PC-3 (cell line): ENCODE measurements around the gene TWSG1.

Experiments used
- EZH2 ChIP-seq: fragments of 300-600 bp; sonication (generic); IDR thresholded peaks from one replicate; pipeline ENCODE4 v1.6.1; 2017; ENCODE audit warnings: antibody characterized with exemption, mild to moderate bottlenecking, low read length; ENCODE audit not compliant: unreplicated experiment
- EZH2phosphoT487 ChIP-seq: fragments of 300-600 bp; sonication (generic); IDR thresholded peaks from 2 replicates; pipeline ENCODE4 v1.6.1; 2018; ENCODE audit warnings: mild to moderate bottlenecking, antibody characterized with exemption, low read length, borderline replicate concordance
- TF ChIP-seq, protein P1 (sequence below): fragments of 300-600 bp; sonication (generic); conservative IDR thresholded peaks from 2 replicates; pipeline ENCODE4 v1.5.1; 2017; ENCODE audit warnings: antibody characterized with exemption, low read depth, mild to moderate bottlenecking, low read length

DNA sequence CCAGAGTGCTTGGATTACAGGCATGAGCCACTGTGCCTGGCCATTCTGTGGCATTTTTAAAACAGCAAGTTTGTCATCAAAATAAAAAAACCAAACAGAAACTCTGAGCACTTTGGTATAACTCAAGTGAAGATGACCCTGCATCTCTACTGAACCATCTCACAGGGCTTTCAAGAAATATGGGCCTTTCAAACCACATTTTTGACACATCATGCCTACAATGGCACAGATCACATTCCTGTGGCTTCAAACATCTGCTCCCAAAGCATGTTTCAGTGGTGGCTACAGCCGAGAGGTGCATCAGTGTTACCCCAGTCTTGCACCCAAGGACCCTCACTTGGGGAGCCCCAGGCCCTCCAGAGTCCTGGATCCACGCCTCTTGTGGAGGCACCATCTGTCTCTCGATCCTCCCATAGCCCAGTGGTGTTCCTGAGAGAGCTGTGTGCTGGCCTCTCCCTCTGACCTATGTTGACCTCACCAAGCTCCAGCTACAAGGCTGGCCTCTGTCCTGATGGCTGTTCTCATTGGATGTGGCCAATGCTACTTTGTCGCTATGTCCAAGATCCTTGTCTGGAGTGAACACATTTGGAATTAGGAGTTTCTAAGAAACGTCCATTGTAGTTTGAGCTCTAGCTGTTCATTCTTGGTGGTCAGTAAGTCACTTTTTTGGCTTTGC, 85.5 kb downstream of the TWSG1 start:
- TF ChIP-seq, protein P1, sequence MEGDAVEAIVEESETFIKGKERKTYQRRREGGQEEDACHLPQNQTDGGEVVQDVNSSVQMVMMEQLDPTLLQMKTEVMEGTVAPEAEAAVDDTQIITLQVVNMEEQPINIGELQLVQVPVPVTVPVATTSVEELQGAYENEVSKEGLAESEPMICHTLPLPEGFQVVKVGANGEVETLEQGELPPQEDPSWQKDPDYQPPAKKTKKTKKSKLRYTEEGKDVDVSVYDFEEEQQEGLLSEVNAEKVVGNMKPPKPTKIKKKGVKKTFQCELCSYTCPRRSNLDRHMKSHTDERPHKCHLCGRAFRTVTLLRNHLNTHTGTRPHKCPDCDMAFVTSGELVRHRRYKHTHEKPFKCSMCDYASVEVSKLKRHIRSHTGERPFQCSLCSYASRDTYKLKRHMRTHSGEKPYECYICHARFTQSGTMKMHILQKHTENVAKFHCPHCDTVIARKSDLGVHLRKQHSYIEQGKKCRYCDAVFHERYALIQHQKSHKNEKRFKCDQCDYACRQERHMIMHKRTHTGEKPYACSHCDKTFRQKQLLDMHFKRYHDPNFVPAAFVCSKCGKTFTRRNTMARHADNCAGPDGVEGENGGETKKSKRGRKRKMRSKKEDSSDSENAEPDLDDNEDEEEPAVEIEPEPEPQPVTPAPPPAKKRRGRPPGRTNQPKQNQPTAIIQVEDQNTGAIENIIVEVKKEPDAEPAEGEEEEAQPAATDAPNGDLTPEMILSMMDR: no peak
- TF ChIP-seq EZH2 (no peak), EZH2phosphoT487 (no peak)
